GM21381 (cell line): Measurements from ENCODE around the gene GLT1D1.
A peak's percentile ranks its signal among the peaks of the same experiment; 100 is the strongest.

Experiments
- ATAC-seq: cut with Tn5 transposase; IDR thresholded peaks from one replicate; pipeline ENCODE4 v1.9.1; 2021; ENCODE audit warnings: mild to moderate bottlenecking, moderate library complexity; ENCODE audit not compliant: unreplicated experiment

GLT1D1 gene

DNA sequence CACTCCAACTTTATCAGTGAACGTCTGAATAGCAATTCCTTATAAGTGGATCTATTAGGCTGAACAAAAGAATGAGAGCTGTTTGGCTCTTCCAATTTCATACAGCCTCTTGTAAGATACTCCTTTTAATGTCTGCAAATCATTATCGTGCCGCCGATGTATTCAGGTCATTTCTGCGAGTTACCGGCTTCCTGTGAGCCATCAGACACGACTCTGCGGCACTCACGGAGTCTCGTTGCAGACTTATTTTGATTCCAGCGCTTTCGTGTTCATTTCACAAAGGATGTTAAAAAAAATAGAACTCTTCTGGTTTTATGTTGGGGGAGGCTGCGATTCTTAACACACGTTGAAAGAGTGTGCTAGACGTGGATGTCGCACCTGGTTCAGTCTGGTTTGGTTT, 106.6 kb downstream of the GLT1D1 start:
- ATAC-seq = no peak

DNA sequence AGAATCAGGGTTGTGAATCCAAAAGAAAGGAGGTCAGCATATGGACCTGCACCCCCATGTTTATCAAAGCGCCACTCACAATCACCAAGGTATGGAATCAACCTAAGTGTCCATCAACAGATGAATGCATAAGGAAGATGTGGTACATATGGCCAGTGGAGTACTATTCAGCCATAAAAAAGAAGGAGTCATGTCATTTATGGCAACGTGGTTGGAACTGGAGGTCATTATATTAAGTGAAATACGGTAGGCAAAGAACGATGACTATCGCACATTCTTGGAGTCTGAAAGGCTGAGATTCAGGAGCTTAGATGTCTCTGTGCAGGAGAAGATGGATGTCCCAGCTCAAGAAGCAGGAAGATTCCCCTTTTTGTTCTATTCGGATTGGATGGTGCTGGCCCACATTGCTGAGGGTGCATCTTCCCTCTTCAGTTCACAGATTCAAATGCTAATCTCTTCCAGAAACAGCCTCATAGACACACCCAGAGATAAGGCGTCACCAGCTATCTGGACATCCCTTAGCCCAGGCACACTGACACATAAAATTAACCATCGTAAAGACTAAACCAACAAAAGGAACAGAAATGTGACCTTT, 108.1 kb downstream of the GLT1D1 start:
- ATAC-seq = no peak

DNA sequence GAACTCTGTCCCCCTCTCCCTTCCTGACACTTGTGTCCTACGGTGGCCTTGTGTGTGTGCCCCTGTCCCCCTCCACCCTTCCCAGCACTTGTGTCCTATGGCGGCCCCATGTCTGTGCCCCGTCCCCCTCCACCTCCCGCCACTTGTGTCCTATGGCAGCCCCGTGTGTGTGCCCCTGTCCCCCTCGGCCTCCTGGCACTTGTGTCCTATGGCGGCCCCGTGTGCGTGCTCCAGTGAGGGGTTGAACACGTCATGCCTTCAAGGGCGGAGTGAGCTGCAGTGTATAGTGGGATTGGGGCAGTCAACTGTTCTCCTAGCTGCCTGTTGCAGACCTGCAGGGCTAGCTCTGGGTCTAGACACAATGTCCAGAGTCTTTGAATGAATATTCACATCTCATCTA, 108.7 kb downstream of the GLT1D1 start:
- no peak for ATAC-seq

DNA sequence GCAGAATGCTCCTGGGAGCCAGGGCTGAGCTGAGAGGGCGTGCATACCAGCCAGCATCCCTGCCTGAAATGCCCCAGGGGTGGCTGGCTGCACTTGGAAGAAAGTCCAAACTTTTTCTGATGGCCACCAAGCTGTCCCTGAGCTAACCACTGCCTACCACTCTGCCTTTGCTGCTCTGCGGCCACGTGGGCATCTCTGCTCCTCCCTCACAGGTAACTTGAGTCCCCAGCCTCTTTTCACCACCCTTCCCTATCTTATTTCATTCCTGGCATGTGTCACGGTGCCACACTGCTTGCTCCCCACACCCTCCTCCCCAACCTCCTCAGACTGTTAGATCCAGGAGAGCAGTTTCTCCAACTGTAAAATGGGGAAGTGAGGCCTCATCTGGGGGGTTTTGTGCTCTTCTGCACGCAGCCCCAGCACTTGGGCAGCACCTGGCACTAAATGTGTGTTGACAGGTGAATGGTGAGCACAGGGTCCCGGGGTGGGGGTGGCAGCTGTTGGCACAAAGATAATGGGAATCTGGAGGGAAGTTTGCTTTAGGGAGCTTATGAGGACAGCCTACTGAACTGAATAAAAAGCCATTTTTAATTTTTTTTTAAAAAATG, 113.0 kb downstream of the GLT1D1 start:
- no peak for ATAC-seq

DNA sequence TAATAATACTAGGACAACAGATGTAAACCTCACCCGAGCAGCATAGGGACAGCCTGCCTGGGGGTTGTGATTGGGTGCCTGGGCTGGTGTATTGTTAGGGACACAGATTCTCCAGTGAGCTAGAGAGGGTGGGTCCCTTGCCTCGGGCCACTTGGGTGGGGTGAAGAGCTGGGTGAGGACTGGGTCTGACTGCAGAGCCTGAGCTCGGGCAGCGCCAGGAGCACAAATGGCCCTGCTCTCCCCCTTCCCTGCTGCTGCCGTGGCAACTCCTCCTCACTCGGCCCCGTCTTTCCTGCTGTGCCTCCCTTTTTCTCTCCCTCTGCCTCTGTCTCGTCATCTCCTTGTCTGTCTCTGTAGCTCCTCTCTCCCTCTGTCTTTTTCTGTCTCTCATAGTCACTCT, 115.4 kb downstream of the GLT1D1 start:
- no peak for ATAC-seq

DNA sequence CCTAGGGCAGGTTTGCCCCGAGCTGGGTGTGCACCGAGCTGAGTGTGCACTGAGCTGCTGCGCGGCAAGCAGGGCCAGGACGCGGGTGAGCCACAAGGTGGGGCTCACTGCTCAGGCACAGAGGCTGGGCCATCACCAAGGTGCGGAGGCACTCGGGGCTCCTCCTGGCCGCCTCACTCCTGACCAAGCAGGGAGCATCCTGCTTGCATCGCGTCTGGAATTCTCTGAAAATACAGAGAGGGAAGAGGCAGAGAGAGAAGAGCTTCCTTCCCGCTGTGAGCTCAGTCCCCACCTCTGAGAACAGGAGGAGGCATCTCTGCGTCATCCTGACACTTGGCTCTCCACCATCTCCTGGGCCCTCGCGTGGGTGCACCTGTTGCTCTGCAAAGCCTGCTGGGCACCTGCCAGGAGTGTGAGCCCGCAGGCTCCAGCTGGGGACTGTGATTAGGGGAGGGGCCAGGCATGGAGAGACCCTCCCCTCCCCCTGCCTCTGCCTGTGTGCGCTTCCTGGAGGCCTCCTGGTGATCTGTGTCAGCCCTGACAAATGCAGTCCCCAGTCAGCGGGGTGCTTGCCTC, 116.3 kb downstream of the GLT1D1 start:
- ATAC-seq = peak; percentile 90

DNA sequence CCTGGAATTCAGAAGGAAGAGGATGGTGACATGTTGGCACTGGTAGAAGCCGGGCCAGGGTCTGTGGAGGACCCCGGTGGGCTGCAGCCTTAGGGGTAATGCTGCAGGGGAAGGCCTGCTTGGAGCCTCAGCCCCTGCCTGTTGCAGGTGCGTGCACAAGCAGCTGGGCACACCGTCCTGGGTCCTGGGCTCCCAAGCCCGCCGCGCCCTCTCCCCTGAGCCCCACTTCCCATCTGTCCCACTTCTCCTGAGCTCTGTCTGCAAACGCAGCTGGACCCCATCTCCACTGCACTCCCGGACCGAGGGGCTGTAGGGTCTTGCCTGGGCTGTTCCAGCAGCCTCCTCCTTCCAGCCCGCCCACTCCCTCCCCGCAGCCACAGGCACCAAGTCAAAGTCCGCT, 116.8 kb downstream of the GLT1D1 start:
- no peak for ATAC-seq

DNA sequence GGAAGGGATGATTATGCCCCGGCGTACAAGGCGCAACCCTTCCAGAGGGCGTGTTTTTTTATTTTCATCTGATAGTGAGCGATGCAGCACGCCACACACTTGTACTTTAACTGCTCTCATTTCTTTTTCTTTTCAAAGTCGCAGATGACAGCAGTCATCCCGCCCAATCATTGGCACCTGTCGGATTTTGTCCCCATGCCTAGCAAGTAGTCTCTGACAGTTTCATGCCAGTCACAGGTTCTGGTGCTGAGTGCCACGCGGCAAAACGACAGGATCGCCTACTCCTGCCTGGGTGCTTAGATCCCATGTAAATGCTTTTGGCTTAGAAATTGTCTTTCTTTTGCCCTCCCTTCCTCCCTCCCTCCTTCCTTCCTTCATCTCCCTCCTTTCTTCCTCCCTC, 117.7 kb downstream of the GLT1D1 start:
- no peak for ATAC-seq

DNA sequence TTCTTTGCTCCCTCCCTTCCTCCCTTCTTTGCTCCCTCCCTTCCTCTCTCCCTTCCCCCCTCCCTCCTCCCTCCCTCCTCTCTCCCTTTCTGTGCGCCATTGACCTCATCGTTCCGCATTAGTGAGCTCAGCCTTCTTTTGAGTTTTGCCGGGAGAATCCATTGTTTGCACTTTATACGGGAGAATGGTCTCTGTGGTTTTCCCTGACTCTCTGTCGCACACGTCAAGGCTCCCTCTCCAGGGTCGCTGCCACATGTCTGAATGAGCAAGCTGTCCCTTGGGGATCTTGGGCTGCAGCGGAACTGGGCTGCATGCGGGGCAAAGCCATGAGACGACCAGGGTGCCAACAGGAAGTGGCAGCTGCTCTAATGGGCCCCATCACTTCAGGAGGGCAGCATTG, 118.5 kb downstream of the GLT1D1 start:
- no peak for ATAC-seq

DNA sequence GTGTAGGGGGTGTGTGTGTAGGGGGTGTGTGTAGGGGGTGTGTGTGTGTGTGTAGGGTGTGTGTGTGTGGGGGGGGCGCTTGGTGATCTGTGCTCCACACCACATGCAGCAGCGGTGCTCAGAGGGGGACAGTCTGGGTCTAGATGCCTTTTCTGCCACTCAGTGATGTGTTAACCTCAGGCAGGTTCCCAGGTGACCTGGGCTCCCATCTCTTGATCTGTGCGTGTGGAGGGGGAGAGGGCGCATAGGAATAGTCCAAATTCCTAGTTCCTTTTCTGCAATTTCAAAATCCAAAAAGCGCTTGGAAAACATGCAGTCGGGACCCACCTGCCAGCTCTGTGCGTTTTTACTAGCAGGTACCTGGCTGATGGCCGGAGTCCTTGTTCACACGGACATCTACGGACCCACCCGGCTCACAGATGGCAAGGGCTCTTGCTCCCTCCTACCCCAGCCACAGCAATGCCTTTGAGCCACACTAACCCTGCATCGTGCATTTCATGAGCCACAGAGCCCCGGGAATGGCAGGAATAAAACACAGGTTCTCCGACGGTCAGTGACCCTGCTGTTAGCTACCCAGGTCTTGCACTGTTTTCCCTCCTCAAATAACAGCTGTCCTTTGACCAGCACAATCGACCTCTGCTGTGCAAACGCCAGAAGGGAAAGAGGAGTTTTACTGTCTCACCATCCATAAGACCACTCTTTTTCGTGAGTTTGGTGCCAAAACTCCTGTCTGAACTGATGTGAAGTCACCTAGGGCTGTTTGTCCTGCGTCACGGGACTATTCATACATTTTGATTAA, 120.8 kb downstream of the GLT1D1 start:
- no peak for ATAC-seq

DNA sequence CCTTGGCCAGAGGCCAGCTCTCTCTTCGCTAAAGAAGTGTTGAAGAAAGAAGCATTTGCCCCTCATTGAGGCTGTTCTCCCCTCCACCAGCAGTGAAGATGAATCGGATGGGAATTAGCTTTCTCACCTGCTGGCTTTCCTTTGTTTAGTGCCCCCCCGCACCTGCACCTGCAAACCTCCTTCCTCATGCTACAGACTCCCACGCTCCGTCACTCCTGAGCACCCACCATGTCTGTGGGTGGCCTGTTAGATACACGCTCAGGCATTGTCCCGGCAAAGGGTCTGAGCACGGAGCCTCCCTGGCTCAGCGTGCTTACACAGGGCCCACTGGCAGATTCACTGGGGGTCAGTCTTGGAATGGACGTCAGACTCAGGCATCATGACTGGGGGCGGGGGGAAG, 121.6 kb downstream of the GLT1D1 start:
- no peak for ATAC-seq

DNA sequence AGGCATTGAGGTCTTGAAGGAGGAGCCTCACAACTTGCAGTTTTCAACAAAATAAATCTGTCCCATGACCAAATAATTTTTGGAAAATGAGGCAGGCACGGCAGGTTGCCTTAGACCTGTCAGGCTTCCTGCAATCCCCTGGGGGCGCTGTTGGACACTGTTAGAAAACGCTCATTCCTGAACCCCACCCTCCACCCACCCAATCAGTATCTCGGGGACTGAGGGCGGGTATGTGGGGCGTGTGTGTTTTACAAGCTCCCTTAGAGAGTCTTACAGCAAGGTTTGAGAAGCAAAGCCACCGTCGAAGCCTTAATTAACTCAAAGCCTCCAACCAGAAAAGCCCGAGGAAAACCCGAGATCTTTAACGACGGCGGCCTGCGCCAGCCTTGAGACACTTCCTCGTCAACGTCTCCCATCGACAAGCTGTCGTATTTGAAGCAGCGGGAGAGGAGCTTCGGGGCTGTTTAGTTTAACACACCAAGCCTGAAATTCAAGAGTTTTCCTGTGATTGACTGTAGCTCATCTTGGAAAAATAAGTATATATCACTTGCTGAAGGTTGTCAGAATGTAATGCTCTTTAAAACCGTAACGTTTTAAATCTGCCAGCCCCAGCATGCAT, 123.0 kb downstream of the GLT1D1 start:
- ATAC-seq = no peak

DNA sequence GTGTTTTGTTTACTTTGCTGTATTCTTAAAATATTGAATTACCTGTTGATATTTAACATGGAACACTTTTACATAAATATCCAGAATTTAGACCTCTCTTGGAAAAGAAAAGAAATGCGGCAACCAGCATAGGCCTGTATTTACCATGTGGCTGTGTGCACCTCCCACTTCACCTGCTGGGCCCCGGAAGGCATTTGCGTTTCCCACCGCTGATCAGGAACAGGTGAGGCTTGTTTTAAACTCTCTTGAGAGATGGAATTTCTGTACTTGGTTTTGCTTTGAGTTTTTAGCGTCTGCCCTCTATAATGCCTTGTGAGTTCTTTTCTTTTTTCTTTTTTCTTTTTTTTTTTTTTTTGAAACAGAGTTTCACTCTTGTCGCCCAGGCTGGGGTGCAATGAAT, 124.2 kb downstream of the GLT1D1 start:
- ATAC-seq = no peak

DNA sequence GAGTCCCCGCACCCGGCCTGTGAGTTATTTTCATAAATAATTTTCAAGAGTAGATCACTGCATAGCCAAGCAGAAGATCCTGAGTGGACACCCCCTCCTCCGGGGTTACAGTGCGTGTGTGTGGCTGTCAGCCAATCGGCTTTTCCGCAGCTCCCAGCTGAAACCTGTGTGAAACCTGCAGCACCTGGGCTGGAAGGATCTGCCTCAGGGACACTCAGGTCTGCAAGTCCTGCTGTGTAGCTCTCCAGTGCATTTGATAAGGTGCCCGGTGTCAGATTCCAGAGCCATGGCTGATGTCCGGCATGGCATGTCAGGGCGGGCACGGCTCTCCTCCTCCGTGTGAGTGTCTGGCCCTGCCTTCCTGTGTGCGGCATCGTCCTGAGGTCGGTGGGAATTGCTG, 124.8 kb downstream of the GLT1D1 start:
- no peak for ATAC-seq

DNA sequence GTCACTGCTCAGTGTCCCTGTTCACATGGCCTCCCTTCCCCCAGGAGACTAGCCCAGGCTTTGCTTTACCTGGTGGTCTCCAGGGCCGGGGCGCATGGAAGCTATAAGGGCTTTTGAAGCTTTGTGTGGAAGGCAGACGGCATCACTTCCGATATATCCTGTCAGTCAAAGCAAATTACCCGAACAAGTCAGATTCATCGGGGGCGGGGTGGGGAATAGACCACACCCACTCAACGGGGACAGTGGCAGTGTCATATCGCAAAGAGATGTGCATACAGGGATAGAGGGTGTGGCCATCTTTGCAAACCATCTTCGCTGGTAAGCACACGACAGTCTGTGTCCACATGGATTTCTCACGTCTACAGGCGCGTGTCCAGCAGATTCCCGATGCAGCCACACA, 127.3 kb downstream of the GLT1D1 start:
- no peak for ATAC-seq

DNA sequence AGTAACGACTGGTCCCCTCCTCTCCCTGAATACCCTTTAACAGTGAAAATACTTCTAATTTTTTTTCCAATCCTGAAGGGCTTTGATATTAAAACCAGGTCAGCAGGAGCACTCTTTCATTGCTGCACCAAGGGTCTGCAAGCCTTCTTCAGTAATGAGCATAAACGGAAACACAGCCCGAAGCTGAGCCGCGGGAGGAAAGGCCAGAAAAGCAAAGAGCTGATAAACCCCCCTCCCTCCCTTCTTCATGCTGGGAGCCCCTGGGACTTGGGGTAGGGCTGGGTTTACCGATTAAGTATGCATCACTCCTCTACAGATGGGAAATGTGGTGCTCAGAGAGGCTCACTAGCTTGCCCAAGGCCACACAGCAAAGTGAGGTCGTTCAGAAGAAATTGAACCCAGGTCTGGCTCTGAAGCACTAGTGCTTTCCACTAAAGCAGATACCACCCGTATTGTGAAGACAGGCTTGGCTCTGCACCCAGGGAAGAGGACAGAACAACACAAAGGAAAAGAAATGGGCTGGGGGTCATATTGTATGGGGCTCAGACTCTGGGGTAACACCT, 128.8 kb downstream of the GLT1D1 start:
- no peak for ATAC-seq

DNA sequence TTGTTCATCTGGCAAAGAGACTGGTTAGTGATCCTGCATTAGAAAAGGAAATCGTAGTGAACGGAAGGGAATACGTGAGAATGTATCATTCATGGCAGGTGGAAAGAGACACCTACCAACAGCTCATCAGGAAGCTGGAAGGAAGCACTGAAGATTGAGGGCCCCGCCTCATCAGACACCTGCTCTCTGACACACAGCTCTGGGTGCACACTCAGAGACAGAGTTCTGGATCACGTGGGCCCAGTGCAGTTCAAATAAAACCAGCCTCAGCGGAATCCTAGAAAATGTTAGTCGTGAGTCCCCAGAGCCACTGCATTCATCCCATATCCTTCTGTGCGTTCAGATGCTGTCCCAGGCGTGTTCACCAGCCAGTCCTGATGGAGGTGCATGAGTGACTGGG, 129.7 kb downstream of the GLT1D1 start:
- no peak for ATAC-seq

DNA sequence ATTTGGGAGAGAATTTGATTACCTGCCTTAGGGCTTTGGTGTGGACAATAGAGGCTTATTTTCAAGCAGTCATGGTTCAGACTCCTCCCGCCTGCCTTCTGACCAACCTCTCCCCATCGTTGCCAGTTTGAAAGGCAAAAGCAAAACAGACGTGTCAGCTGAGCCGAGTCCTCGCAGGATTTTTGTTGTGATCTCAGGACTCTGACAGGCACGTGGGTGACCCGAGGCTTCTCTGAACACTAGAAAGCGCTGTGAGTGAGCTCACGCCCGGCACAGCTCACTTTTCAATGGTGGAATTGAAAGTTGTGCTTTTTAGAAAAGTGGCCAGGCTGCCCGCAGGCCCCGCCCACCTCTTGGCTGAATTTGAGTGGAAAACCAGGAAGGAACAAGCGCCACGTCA, 130.1 kb downstream of the GLT1D1 start:
- no peak for ATAC-seq

DNA sequence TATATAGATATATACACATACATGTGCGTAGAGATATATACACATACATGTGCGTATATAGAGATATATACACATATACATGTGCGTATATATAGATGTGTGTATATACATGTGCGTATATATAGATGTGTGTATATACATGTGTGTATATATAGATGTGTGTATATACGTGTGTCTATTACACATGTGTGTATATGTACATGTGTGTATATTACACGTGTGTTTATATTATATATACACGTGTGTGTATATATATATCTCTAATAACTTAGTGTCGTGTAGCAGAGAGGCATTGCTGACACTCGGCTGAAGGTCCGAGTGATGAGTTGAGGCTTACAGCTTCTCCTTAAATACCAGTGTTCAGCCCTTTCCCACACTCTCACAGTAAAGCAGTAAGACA, 133.7 kb downstream of the GLT1D1 start:
- no peak for ATAC-seq

DNA sequence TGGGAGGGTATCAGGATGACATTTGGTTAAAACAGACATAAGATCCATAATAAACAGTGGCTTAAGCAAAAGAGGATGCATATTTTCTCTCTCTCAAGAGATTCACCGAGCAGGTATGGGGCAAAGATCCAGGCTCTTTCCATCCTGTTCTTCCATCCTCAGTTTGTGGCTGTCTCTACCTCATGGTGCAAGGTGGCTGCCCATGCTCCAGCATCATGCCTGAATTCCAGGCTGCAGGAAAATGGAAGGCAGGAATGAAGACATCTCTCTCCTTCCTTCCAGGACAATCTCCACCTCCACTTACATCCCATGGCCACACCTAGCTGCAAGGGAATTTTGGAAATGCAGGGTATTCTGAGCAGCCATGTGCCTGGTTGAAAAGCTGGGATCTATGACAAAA, 136.0 kb downstream of the GLT1D1 start:
- no peak for ATAC-seq

DNA sequence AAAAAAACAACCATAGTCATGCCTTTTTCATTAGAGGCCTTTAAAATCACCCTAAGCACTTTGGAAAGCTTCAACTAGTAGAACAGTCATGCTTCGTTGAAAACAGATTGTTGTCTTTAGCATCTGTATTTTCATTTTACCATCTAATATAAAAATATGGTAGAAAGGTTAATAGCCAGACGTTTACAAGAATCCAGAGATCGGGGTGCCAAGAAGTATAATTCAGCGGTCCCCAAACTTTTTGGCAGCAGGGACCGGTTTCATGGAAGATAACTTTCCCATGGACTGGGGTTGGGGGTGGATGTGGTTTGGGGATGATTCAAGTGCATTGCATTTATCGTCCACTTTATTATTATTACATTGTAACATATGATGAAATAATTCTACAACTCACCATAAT, 138.4 kb downstream of the GLT1D1 start:
- ATAC-seq = no peak
